Erythroblast (primary cell): ENCODE data around the gene FAM216B.

Experiments
- GATA1 ChIP-seq: IDR thresholded peaks from 2 replicates; pipeline ENCODE4 v1.6.1; 2011; ENCODE audit warnings: low read depth, mild to moderate bottlenecking, control low read depth, low read length, moderate library complexity
- POLR2A ChIP-seq: IDR thresholded peaks from 2 replicates; pipeline ENCODE4 v1.6.1; 2011; ENCODE audit warnings: mild to moderate bottlenecking, low read length

- TF ChIP-seq POLR2A, result no peak
- no peak for TF ChIP-seq GATA1
Observed at GRCh38 chr13:42758515-42758914, 22.9 kb upstream of the FAM216B start.
